T-helper 17 cell (primary cell): ENCODE data around the gene ATP8A2. TPM values are rescaled to one million over a fixed set of nuclear protein-coding genes. Genes with fewer than 3 reads are reported as not detected.

Experiments used
- ATAC-seq: fragments of 150-1000 bp; cut with Tn5 transposase; 2 replicates; pipeline ENCODE4 v1.10.0; 2021; ENCODE audit warnings: mild to moderate bottlenecking, moderate library complexity
- DNase-seq, 3 donors: peaks; one replicate each; pipeline versions ENCODE4 v3.0.0 to v3.0.0-alpha.2; 2020 to 2021
- H3K9me3 ChIP-seq: one replicate; pipeline ENCODE4 v1.7.0; 2013; ENCODE audit warnings: low read length, mild to moderate bottlenecking; ENCODE audit not compliant: control insufficient read depth, poor library complexity, severe bottlenecking
- H3K27ac Mint-ChIP-seq: one replicate; pipeline ENCODE4 v1.8.0; 2022; ENCODE audit warnings: mild to moderate bottlenecking, moderate library complexity, mixed read lengths
- H3K27me3 Mint-ChIP-seq: one replicate; pipeline ENCODE4 v1.8.0; 2022; ENCODE audit warnings: mixed read lengths
- H3K36me3 Mint-ChIP-seq: one replicate; pipeline ENCODE4 v1.8.0; 2022; ENCODE audit warnings: low read depth, mixed read lengths
- H3K4me1 Mint-ChIP-seq: one replicate; pipeline ENCODE4 v1.8.0; 2022; ENCODE audit warnings: mild to moderate bottlenecking, mixed read lengths
- H3K4me3 Mint-ChIP-seq: one replicate; pipeline ENCODE4 v1.8.0; 2022; ENCODE audit warnings: mild to moderate bottlenecking, moderate library complexity, mixed read lengths
- total RNA-seq, 4 donors: library from RNA in 2 of 4; stranded (reverse) in 2 of 4; gene quantifications; one replicate each; pipeline ENCODE4 v1.2.3 and lab custom pipeline; 2022 to 2026

Gene ATP8A2
- total RNA-seq, 2 donors from 2014 or later = 0.18 to 0.20 TPM

GRCh38 chr13:25827831-25828465, 456.2 kb downstream of the ATP8A2 start:
- H3K27me3 Mint-ChIP-seq = peaks cover 7% of the 10 kb centered on the region
- peaks cover 2% of the 10 kb centered on the region for H3K36me3 Mint-ChIP-seq

DNA sequence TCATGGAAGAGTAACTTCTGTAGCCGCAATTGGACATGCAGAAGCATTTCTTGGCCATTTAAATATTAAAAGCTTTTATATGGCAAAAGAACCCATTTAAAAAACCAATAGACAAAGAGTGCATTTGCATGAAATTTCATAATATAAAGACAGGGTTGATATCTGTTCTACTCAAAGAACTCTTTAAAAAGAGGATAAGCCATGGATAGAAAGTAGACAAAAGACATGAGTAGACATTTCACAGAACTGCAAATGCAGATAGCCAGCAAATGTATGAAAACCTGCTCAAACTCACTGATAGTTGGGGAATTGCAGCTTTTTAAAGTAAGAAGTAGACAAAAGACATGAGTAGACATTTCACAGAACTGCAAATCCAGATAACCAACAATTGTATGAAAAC, 462.0 kb downstream of the ATP8A2 start:
- H3K27ac Mint-ChIP-seq = no peak overlapping the region
- H3K27me3 Mint-ChIP-seq = peaks cover 8% of the 10 kb centered on the region
- no peak for DNase-seq
- ATAC-seq = no peak
- no peaks in the 10 kb centered on the region for H3K36me3 Mint-ChIP-seq
- no peaks in the 10 kb centered on the region for H3K9me3 ChIP-seq
- H3K4me3 Mint-ChIP-seq = no peak overlapping the region
- peaks cover 2% of the 10 kb centered on the region for H3K4me1 Mint-ChIP-seq

More at GRCh38 chr13:25827831-25828465, 456.2 kb downstream of the ATP8A2 start:
- Mint-ChIP-seq H3K27ac (no peak overlapping the region), H3K4me1 (no peaks in the 10 kb centered on the region), H3K4me3 (no peak overlapping the region)
- DNase-seq = no peak
- ATAC-seq = no peak
- no peaks in the 10 kb centered on the region for H3K9me3 ChIP-seq

DNA sequence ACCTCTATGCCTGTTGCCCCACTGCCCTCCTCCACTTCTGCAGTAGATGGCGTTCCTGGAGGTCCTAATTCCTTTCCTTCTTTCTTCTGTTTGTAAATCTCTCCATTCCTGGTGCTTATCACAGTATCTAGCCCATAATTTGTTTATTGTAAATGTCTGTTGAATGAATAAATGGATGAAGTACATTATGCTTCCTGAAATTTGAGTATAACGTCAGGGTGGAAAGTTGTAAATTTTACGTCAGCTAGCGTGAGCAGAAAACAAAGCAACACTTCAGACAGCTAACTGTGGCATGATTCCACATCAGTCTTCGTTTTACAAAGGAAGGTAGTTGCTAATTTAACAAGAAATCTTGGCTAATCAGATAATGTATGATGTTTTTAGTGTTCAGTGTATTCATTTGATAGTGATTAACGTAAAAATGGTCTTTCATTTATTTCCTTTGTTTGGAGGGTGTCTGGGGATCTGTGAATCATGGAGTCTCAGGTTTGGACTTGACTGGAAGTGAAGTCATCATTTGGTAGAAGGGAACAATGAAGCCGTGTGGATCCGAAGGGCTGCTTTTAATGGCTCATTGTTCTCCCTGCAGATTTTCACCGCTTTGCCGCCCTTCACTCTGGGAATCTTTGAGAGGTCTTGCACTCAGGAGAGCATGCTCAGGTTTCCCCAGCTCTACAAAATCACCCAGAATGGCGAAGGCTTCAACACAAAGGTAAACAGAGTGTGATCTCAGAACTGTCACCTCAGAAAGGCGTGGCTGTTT, 465.0 kb downstream of the ATP8A2 start:
- peaks cover 8% of the 10 kb centered on the region for H3K27me3 Mint-ChIP-seq

GRCh38 chr13:25839371-25839770, 467.6 kb downstream of the ATP8A2 start:
- H3K9me3 ChIP-seq = no peaks in the 10 kb centered on the region
- Mint-ChIP-seq H3K36me3 (peaks cover 5% of the 10 kb centered on the region), H3K27ac (no peak overlapping the region), H3K4me1 (peaks cover 4% of the 10 kb centered on the region), H3K4me3 (no peak overlapping the region), H3K27me3 (peaks cover 17% of the 10 kb centered on the region)
- no peak for DNase-seq
- ATAC-seq = no peak

More for the DNA sequence above, 465.0 kb downstream of the ATP8A2 start:
- no peaks in the 10 kb centered on the region for H3K9me3 ChIP-seq
- H3K4me3 Mint-ChIP-seq = no peak overlapping the region
- ATAC-seq (no peak), DNase-seq (no peak)
- no peaks in the 10 kb centered on the region for H3K36me3 Mint-ChIP-seq
- peaks cover 2% of the 10 kb centered on the region for H3K4me1 Mint-ChIP-seq
- H3K27ac Mint-ChIP-seq = no peak overlapping the region

- Mint-ChIP-seq H3K27ac (no peak overlapping the region), H3K27me3 (peaks cover 17% of the 10 kb centered on the region), H3K4me1 (peaks cover 4% of the 10 kb centered on the region), H3K36me3 (peaks cover 5% of the 10 kb centered on the region), H3K4me3 (no peak overlapping the region)
- no peak for DNase-seq
- no peak for ATAC-seq
- H3K9me3 ChIP-seq = no peaks in the 10 kb centered on the region
These were observed 468.5 kb downstream of the ATP8A2 start for GRCh38 chr13:25840261-25840660.

GRCh38 chr13:25840931-25841330, 469.2 kb downstream of the ATP8A2 start:
- ATAC-seq (no peak), DNase-seq (no peak)
- H3K9me3 ChIP-seq = no peaks in the 10 kb centered on the region
- H3K27ac Mint-ChIP-seq = no peak overlapping the region
- peaks cover 4% of the 10 kb centered on the region for H3K4me1 Mint-ChIP-seq
- H3K4me3 Mint-ChIP-seq = no peak overlapping the region
- peaks cover 5% of the 10 kb centered on the region for H3K36me3 Mint-ChIP-seq
- H3K27me3 Mint-ChIP-seq = peaks cover 17% of the 10 kb centered on the region

- ATAC-seq (no peak), DNase-seq (no peak)
- H3K27me3 Mint-ChIP-seq = peaks cover 10% of the 10 kb centered on the region
- H3K27ac Mint-ChIP-seq = no peak overlapping the region
- H3K4me1 Mint-ChIP-seq = peaks cover 21% of the 10 kb centered on the region
- H3K4me3 Mint-ChIP-seq = no peak overlapping the region
- H3K36me3 Mint-ChIP-seq = peaks cover 5% of the 10 kb centered on the region
- H3K9me3 ChIP-seq = no peaks in the 10 kb centered on the region
These were observed 471.9 kb downstream of the ATP8A2 start for GRCh38 chr13:25843692-25844091.

GRCh38 chr13:25844559-25845434, 473.0 kb downstream of the ATP8A2 start:
- H3K9me3 ChIP-seq = no peaks in the 10 kb centered on the region
- H3K36me3 Mint-ChIP-seq = peaks cover 5% of the 10 kb centered on the region
- H3K4me3 Mint-ChIP-seq = no peak overlapping the region
- ATAC-seq (no peak), DNase-seq (no peak)
- peaks cover 10% of the 10 kb centered on the region for H3K27me3 Mint-ChIP-seq
- peak overlapping the region; percentile 80 for H3K27ac Mint-ChIP-seq
- H3K4me1 Mint-ChIP-seq = peaks cover 26% of the 10 kb centered on the region

- peaks cover 5% of the 10 kb centered on the region for H3K36me3 Mint-ChIP-seq
- DNase-seq (no peak), ATAC-seq (no peak)
- H3K27me3 Mint-ChIP-seq = peaks cover 10% of the 10 kb centered on the region
- H3K27ac Mint-ChIP-seq = peak overlapping the region; percentile 80
- peaks cover 26% of the 10 kb centered on the region for H3K4me1 Mint-ChIP-seq
- H3K9me3 ChIP-seq = no peaks in the 10 kb centered on the region
- H3K4me3 Mint-ChIP-seq = peak overlapping the region; percentile 68
These were observed 474.6 kb downstream of the ATP8A2 start for GRCh38 chr13:25846222-25846984.

- peaks cover 3% of the 10 kb centered on the region for H3K36me3 Mint-ChIP-seq
- H3K9me3 ChIP-seq = no peaks in the 10 kb centered on the region
- peak; percentile 88 for ATAC-seq
- no peak for DNase-seq
- peaks cover 23% of the 10 kb centered on the region for H3K4me1 Mint-ChIP-seq
- H3K4me3 Mint-ChIP-seq = peak overlapping the region; percentile 68
- peaks cover 5% of the 10 kb centered on the region for H3K27me3 Mint-ChIP-seq
- peak overlapping the region; percentile 80 for H3K27ac Mint-ChIP-seq
These were observed 475.4 kb downstream of the ATP8A2 start for GRCh38 chr13:25847145-25847544.

- H3K27ac Mint-ChIP-seq = peak overlapping the region; percentile 80
- H3K4me1 Mint-ChIP-seq = peaks cover 23% of the 10 kb centered on the region
- peaks cover 5% of the 10 kb centered on the region for H3K27me3 Mint-ChIP-seq
- ATAC-seq (peak; percentile 36), DNase-seq (no peak)
- H3K4me3 Mint-ChIP-seq = peak overlapping the region; percentile 68
- H3K36me3 Mint-ChIP-seq = peaks cover 3% of the 10 kb centered on the region
- H3K9me3 ChIP-seq = no peaks in the 10 kb centered on the region
These were observed 476.2 kb downstream of the ATP8A2 start for GRCh38 chr13:25847635-25848626.
